Vagina (tissue), 2 donors: ENCODE measurements around the gene PDE2A.

Experiments
- POLR2A ChIP-seq, 2 donors: fragments of 450-650 bp; IDR thresholded peaks; one replicate each; pipeline ENCODE4 v1.6.1; 2017; ENCODE audit warnings: antibody characterized with exemption in 2 of 2, mild to moderate bottlenecking in 2 of 2, moderate library complexity in 2 of 2
- POLR2AphosphoS5 ChIP-seq, 2 donors: sonication (generic); formaldehyde crosslinking; IDR thresholded peaks; one replicate each; pipeline ENCODE4 v1.9.0; 2017; ENCODE audit warnings: antibody characterized with exemption in 2 of 2, mild to moderate bottlenecking in 2 of 2, low read depth in 1 of 2; ENCODE audit not compliant: insufficient read depth in 1 of 2
- TF ChIP-seq, protein P1 (sequence below), 3 experiments: fragments of 450-650 bp in 2 of 3; fragments of 200-600 bp in 1 of 3; sonication (generic) in 1 of 3; IDR thresholded peaks; one replicate each; pipeline ENCODE4 v1.5.1; 2017 to 2019; ENCODE audit warnings: antibody characterized with exemption in 3 of 3, mild to moderate bottlenecking in 2 of 3, moderate library complexity in 2 of 3

DNA sequence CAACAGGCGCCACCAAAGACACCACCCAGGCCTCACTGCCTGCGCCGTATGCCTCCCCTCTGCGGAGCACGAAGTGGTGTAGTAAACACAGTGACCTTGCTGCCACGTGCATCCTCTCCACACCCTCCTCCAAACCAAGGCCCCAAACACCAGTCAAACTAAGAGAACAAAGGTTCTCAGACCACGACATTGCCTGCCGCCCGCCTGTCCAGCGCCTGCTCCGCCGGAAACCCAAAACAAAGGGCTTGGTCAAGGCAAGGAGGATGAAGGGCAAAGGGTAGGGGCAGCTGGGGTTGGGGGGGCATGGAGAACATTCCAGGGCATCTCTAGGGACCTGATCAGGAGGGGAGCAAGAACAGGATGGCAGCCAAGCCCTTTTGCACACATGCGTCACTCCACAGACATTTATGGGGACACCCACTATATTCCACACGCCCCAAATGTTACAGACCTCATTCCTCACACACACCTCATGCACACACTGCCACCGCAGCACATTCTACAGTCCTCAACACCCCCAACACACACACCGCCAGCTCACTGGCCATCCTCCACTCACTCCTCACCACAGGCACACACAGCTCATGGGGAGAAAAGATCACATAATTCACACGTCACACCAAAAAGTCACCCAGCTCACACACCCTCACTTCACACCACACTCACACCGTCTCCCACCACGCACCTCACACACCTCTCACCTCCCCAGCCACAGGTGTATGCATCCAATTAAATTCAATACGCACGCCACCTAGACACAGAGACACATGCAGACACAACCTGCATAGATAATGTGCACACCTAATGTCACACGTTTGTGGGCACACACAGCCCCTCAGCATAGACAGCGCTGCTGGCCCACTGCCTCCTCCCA is 34.5 kb downstream of the PDE2A start:
- TF ChIP-seq, protein P1, sequence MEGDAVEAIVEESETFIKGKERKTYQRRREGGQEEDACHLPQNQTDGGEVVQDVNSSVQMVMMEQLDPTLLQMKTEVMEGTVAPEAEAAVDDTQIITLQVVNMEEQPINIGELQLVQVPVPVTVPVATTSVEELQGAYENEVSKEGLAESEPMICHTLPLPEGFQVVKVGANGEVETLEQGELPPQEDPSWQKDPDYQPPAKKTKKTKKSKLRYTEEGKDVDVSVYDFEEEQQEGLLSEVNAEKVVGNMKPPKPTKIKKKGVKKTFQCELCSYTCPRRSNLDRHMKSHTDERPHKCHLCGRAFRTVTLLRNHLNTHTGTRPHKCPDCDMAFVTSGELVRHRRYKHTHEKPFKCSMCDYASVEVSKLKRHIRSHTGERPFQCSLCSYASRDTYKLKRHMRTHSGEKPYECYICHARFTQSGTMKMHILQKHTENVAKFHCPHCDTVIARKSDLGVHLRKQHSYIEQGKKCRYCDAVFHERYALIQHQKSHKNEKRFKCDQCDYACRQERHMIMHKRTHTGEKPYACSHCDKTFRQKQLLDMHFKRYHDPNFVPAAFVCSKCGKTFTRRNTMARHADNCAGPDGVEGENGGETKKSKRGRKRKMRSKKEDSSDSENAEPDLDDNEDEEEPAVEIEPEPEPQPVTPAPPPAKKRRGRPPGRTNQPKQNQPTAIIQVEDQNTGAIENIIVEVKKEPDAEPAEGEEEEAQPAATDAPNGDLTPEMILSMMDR (IDR thresholded peaks at IDR 0.05): no peak
- TF ChIP-seq POLR2AphosphoS5 (IDR thresholded peaks at IDR 0.05; ENCODE audit: insufficient read depth in 1 of 2, low read depth in 1 of 2) (peak; percentile 61), POLR2A (IDR thresholded peaks at IDR 0.05) (no peak)
